Panc1 (cell line): ENCODE measurements around the gene AKT3. TPM values are rescaled to one million over a fixed set of nuclear protein-coding genes. Genes with fewer than 3 reads are reported as not detected.

Experiments used
- ATAC-seq: fragments of 200-7000 bp; cut with Tn5 transposase; 2 replicates; pipeline ENCODE4 v1.9.1; 2020; ENCODE audit warnings: mild to moderate bottlenecking, moderate library complexity
- BruUV-seq: library from RNA; stranded (reverse); fragments of 400-500 nt; replicated peaks from 2 replicates; lab custom pipeline; 2021; lab: Mats Ljungman, UMichigan
- CTCF ChIA-PET: fragments of 300-600 bp; sonication (Branson Sonifier 250); formaldehyde crosslinking; loops from one replicate; lab custom pipeline; 2022; ENCODE audit warnings: antibody characterized with exemption; lab: Charles Lee
- POLR2A ChIA-PET: fragments of 300-600 bp; sonication (Branson Sonifier 250); formaldehyde crosslinking; loops from one replicate; lab custom pipeline; 2022; ENCODE audit warnings: antibody characterized with exemption; lab: Charles Lee
- DNase-seq: peaks from one replicate; pipeline ENCODE4 v3.0.0-alpha.2; 2010; ENCODE audit warnings: low read depth, low spot score
- H3K27ac ChIP-seq: 2 replicates; pipeline ENCODE4 v1.5.1; 2011; ENCODE audit warnings: mild to moderate bottlenecking, low read length, inconsistent platforms
- H3K27me3 ChIP-seq: fragments of 200-500 bp; sonication (Bioruptor generic); 2 replicates; pipeline ENCODE4 v1.6.0; 2014; ENCODE audit warnings: low read length, inconsistent platforms; ENCODE audit not compliant: control insufficient read depth, insufficient read depth
- H3K36me3 ChIP-seq: fragments of 200-500 bp; sonication (Bioruptor generic); 2 replicates; pipeline ENCODE4 v1.5.1; 2014; ENCODE audit warnings: inconsistent platforms, mild to moderate bottlenecking, low read length, moderate library complexity; ENCODE audit not compliant: control insufficient read depth, insufficient read depth
- H3K4me1 ChIP-seq: 2 replicates; pipeline ENCODE4 v1.5.1; 2011; ENCODE audit warnings: inconsistent platforms, mild to moderate bottlenecking, low read length, moderate library complexity; ENCODE audit not compliant: control insufficient read depth, insufficient read depth
- H3K4me3 ChIP-seq, 2 experiments: 2 replicates each; pipeline ENCODE4 v1.5.1; 2011 to 2012; ENCODE audit warnings: low read depth in 2 of 2, low read length in 2 of 2, mild to moderate bottlenecking in 2 of 2, inconsistent platforms in 1 of 2, moderate library complexity in 1 of 2
- H3K9me3 ChIP-seq: fragments of 200-500 bp; sonication (Bioruptor generic); 2 replicates; pipeline ENCODE4 v1.5.1; 2014; ENCODE audit warnings: low read depth, mild to moderate bottlenecking, inconsistent platforms, low read length, moderate library complexity; ENCODE audit not compliant: control insufficient read depth, insufficient read depth
- POLR2AphosphoS5 ChIP-seq: IDR thresholded peaks from 2 replicates; pipeline ENCODE4 v1.6.1; 2012; ENCODE audit warnings: mild to moderate bottlenecking, low read depth, low read length, moderate library complexity
- SIN3A ChIP-seq: IDR thresholded peaks from 2 replicates; pipeline ENCODE4 v1.6.1; 2012; ENCODE audit warnings: low read depth, mild to moderate bottlenecking, low read length, moderate library complexity, borderline replicate concordance; ENCODE audit not compliant: insufficient read depth
- TCF7L2 ChIP-seq: IDR thresholded peaks from 2 replicates; pipeline ENCODE4 v1.6.1; 2011; ENCODE audit warnings: mild to moderate bottlenecking, low read depth, low read length, inconsistent platforms
- in situ Hi-C: cut with HindIII; loops from 2 replicates; pipeline ENCODE4 v1.10.0; 2016; ENCODE audit warnings: low sequenced_read_pairs, low pct_unique_long_range_greater_than_20kb
- intact Hi-C: fragments of 100-400 bp; cut with micrococcal nuclease; formaldehyde crosslinking; loops from one replicate; pipeline ENCODE4 v1.10.0; 2022; ENCODE audit not compliant: unreplicated experiment
- total RNA-seq: library from RNA; stranded (reverse); gene quantifications from one replicate; pipeline ENCODE4 v1.2.1, GENCODE V29; 2021; ENCODE audit not compliant: unreplicated experiment
- TF ChIP-seq, protein P1 (sequence below), 2 experiments: IDR thresholded peaks; 2 replicates each; pipeline ENCODE4 v1.6.1; 2011 to 2012; ENCODE audit warnings: low read depth in 2 of 2, control low read depth in 1 of 2, low read length in 1 of 2, mild to moderate bottlenecking in 1 of 2, moderate library complexity in 1 of 2; ENCODE audit not compliant: insufficient read depth in 1 of 2
- TF ChIP-seq, protein P2 (sequence below): fragments of 450-650 bp; IDR thresholded peaks from 2 replicates; pipeline ENCODE4 v1.5.1; 2017; ENCODE audit warnings: mild to moderate bottlenecking

The AKT3 gene
- total RNA-seq, 1 experiment from 2014 or later = 11.0 TPM

DNA sequence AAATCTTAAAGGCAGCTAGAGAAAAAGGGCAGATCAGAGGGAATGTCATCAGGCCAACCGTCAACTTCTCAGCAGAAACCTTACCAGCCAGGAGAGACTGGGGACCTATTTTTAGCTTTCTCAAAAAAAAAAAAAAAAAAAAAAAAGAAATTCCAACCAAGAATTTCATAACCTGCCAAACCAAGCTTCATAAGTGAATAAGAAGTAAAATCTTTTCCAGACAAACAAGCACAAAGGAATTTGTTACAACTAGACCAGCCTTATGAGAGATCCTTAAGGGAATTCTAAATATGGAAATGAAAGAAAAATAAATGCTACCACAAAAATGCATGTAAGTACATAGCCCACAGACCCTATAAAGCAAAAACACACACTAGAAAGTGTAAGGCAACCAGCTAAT is 267.7 kb downstream of the AKT3 start:
- Histone ChIP-seq H3K4me1 (no peaks in the 10 kb centered on the region), H3K9me3 (peaks cover 5% of the 10 kb centered on the region; the same call in 1 of the 2 replicates), H3K27ac (no peak overlapping the region), H3K4me3 (no peak overlapping the region), H3K36me3 (no peaks in the 10 kb centered on the region), H3K27me3 (no peaks in the 10 kb centered on the region)
- CTCF ChIA-PET = no interaction called here
- no TSS peak for BruUV-seq
- ATAC-seq (no peak), DNase-seq (no peak)
- intact Hi-C loops (no loop called here), in situ Hi-C loops (no loop called here)
- TF ChIP-seq, protein P1, sequence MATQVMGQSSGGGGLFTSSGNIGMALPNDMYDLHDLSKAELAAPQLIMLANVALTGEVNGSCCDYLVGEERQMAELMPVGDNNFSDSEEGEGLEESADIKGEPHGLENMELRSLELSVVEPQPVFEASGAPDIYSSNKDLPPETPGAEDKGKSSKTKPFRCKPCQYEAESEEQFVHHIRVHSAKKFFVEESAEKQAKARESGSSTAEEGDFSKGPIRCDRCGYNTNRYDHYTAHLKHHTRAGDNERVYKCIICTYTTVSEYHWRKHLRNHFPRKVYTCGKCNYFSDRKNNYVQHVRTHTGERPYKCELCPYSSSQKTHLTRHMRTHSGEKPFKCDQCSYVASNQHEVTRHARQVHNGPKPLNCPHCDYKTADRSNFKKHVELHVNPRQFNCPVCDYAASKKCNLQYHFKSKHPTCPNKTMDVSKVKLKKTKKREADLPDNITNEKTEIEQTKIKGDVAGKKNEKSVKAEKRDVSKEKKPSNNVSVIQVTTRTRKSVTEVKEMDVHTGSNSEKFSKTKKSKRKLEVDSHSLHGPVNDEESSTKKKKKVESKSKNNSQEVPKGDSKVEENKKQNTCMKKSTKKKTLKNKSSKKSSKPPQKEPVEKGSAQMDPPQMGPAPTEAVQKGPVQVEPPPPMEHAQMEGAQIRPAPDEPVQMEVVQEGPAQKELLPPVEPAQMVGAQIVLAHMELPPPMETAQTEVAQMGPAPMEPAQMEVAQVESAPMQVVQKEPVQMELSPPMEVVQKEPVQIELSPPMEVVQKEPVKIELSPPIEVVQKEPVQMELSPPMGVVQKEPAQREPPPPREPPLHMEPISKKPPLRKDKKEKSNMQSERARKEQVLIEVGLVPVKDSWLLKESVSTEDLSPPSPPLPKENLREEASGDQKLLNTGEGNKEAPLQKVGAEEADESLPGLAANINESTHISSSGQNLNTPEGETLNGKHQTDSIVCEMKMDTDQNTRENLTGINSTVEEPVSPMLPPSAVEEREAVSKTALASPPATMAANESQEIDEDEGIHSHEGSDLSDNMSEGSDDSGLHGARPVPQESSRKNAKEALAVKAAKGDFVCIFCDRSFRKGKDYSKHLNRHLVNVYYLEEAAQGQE (IDR thresholded peaks at IDR 0.05; ENCODE audit: insufficient read depth in 1 of 2, low read depth in 2 of 2, low read length in 1 of 2) = no peak
- TF ChIP-seq, protein P2, sequence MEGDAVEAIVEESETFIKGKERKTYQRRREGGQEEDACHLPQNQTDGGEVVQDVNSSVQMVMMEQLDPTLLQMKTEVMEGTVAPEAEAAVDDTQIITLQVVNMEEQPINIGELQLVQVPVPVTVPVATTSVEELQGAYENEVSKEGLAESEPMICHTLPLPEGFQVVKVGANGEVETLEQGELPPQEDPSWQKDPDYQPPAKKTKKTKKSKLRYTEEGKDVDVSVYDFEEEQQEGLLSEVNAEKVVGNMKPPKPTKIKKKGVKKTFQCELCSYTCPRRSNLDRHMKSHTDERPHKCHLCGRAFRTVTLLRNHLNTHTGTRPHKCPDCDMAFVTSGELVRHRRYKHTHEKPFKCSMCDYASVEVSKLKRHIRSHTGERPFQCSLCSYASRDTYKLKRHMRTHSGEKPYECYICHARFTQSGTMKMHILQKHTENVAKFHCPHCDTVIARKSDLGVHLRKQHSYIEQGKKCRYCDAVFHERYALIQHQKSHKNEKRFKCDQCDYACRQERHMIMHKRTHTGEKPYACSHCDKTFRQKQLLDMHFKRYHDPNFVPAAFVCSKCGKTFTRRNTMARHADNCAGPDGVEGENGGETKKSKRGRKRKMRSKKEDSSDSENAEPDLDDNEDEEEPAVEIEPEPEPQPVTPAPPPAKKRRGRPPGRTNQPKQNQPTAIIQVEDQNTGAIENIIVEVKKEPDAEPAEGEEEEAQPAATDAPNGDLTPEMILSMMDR = no peak
- TF ChIP-seq SIN3A (no peak), TCF7L2 (no peak), POLR2AphosphoS5 (no peak)
- POLR2A ChIA-PET = no interaction called here

DNA sequence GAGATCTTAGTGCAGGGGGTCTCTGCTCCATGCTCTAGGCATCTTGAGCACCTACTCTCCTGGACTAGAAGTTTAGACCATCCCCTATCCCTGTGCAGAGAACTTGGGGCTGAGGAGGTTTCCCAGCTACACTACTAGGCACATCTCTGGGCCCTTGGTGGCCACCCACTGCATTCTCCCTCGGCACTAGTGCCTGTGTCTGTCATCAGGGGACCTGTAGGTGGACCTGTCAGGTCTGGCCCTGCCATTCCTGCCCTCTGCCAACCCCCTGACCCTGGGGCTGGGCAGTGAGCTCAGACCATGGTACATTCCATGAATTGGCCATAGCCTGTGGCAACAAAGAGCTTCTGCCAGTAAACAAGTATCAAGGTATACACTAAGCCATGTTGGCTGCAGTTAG is 269.1 kb downstream of the AKT3 start:
- intact Hi-C loops (no loop called here), in situ Hi-C loops (no loop called here)
- ChIA-PET POLR2A (no interaction called here), CTCF (no interaction called here)
- no peaks in the 10 kb centered on the region for H3K4me1 ChIP-seq
- H3K27me3 ChIP-seq = no peaks in the 10 kb centered on the region
- peaks cover 5% of the 10 kb centered on the region; the same call in 1 of the 2 replicates for H3K9me3 ChIP-seq
- BruUV-seq = no TSS peak
- no peak for ATAC-seq
- DNase-seq = no peak
- no peak overlapping the region for H3K27ac ChIP-seq
- TF ChIP-seq SIN3A (no peak), TCF7L2 (no peak), POLR2AphosphoS5 (no peak)
- TF ChIP-seq, protein P2 = no peak
- TF ChIP-seq, protein P1 (IDR thresholded peaks at IDR 0.05; ENCODE audit: insufficient read depth in 1 of 2, low read depth in 2 of 2, low read length in 1 of 2) = no peak
- no peak overlapping the region for H3K4me3 ChIP-seq
- no peaks in the 10 kb centered on the region for H3K36me3 ChIP-seq
